Epithelial cell of prostate (primary cell): Measurements from ENCODE around the gene SCAF8.

Experiments used
- DNase-seq: peaks from one replicate; pipeline ENCODE4 v3.0.0-alpha.2; 2011; ENCODE audit warnings: low read depth, low spot score
- H3K27ac ChIP-seq: fragments of 450-650 bp; 2 replicates; pipeline ENCODE4 v1.5.1; 2017; ENCODE audit warnings: mild to moderate bottlenecking

The SCAF8 gene

DNA sequence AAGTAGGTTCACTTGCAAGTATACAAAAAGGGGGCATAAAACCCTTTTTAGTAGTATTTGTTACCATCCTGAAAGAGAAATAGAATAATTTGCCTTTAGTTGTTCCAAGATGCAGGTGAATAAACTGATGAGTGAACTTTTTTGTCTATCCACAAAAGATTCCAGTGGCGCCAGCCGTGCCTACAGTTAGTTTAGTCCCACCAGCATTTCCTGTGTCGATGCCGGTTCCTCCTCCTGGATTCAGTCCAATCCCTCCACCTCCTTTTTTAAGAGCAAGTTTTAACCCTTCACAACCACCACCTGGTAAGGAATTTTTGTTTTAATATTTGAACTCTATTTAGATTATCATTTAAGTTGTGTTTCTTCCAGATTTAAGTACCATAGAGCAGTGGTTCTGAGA lies 90.9 kb downstream of the SCAF8 start:
- H3K27ac ChIP-seq, result no peak overlapping the region
- DNase-seq, result no peak

DNA sequence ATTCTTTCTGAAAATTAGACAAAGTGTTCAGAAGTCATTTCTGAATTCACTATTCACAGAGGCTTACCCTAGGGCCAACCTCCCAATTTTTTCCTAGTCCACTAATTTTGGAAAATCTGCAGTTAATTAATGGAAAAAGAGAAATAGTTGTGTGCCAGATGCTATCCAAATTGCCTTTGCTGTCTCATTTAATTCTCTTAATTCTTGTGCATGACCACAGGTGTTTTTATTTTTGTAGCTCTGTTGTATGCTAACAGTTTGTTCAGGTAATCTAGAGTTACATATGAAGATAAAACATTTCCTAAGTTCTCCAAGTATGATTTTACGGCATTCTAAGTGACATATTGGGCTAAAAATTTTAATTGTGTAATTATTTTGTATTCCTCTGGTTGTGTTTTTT lies 96.8 kb downstream of the SCAF8 start:
- no peak for DNase-seq
- H3K27ac ChIP-seq, result no peak overlapping the region

DNA sequence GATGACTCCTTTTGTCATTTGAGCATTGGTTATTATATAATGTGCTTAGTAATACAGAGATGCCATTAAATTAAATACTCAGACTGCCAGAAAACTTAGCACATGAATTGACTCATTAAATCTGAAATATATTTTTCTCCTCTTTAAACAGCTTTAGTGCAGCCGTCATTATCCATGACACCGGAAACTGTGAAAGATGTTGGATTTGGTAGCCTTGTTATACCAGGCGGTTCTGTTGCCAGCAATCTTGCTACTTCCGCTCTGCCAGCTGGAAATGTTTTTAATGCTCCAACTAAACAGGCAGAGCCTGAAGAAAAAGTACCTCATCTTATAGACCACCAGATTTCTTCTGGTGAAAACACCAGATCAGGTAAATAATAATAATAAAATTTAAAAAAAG lies 97.6 kb downstream of the SCAF8 start:
- H3K27ac ChIP-seq, result no peak overlapping the region
- DNase-seq, result no peak

DNA sequence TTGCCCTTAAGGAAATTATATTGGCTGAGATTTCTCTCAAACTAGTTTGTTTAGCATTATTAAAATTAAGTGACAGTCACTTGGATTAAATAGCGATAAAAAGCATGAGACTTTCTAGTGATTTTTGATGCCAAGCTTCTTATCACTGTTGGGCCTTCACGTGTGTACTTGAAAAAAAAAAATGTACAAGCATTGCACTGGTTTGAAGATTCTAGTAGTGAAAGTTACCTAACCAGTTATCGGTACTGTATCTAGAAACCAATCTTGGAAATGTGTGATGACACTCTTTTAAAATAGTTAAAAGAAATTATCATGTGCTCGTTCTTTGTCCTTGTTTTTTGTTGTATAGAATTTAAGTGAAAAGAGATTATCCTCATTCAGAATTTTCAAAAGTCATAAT lies 102.1 kb downstream of the SCAF8 start:
- no peak overlapping the region for H3K27ac ChIP-seq
- no peak for DNase-seq

DNA sequence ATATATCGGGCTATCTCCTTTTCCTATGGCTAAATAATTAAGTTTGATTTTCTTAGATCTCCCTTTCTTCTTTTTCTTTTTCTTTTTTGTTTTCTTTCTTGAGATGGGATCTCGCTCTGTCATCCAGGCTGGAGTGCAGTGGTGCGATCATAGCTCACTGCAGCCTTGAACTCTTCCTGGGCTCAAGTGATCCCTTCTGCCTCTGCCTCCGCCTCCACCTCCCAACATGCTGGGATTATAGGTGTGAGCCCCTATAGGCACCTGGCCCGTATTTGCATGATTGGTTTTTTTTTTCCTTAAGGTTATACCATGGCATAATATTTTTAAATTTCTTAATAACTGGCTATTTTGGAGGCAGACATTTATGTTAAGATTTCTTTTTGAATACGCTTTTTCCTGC lies 106.3 kb downstream of the SCAF8 start:
- H3K27ac ChIP-seq, result no peak overlapping the region
- no peak for DNase-seq

DNA sequence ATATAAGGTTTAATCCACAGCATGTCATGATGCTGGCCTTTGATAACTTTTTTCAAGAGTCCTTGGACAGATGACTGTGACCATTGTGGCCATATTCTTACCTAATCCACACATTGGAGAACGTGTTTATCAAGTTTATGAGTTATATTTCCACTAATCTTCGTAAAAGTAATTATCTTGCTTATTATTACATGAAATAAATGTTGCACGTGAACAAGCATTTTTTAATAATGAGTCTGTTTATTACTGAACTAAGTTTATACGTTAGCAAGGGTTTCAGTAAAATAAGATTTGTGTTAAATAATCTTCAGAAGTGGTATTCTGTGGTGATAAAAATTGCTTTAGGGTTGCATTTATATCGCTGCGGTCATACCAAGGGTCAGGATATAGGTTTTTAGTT lies 107.1 kb downstream of the SCAF8 start:
- no peak overlapping the region for H3K27ac ChIP-seq
- no peak for DNase-seq

DNA sequence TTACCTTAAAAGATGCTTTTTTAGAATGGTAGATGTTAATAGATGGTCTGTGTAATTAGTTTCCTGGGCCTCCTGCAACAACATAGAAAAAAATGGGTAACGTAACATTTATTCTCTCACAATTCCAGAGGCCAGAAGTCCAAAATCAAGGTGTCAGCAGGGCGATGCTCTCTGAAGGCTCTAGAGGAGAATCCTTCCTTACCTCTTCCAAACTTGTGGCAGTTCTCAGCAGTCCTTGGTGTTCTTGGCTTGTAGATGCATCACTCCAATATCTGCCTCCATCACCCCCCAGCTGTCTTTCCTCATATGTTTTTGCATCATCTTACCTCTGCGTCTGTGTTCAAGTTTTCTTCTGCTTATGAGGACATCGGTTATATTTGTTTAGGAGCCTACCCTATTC lies 107.9 kb downstream of the SCAF8 start:
- H3K27ac ChIP-seq, result no peak overlapping the region
- DNase-seq, result no peak

DNA sequence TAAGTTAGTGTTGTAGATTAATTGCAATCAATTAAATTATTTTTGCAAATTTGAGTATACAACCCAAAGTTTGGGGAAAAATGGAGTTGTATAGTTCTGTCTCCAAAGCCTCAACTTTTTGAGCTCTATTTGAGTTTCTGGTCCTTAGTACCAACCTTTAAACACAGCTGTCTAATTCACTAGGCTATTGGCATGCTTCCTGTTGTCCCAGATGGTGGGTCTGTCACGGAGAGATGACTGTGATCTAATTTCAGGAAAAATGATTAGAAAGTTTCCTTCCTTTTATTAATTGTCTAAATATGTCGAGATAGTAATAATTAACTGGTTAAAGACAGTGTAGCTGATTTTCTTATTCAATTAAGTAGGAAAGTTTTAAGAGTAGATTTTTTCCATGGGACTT lies 109.6 kb downstream of the SCAF8 start:
- no peak overlapping the region for H3K27ac ChIP-seq
- no peak for DNase-seq

DNA sequence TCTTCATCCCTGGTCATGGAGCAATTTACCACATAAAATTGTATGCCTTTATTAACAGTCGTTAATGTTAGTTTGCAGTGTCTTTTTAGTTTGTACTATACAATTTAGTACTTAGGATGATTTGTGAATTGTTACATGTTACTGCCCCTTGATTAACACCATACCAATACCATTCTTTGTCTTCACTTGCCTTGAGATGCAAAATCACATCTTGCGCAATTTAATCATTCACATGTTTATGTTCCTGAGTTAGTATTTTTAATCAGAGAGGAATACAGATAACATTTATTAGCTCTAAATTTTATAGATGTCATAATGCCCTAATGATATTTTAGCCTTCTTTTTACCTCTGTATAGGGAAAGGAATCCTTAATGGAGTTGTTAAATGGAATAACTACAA lies 114.1 kb downstream of the SCAF8 start:
- no peak for DNase-seq
- H3K27ac ChIP-seq, result no peak overlapping the region

DNA sequence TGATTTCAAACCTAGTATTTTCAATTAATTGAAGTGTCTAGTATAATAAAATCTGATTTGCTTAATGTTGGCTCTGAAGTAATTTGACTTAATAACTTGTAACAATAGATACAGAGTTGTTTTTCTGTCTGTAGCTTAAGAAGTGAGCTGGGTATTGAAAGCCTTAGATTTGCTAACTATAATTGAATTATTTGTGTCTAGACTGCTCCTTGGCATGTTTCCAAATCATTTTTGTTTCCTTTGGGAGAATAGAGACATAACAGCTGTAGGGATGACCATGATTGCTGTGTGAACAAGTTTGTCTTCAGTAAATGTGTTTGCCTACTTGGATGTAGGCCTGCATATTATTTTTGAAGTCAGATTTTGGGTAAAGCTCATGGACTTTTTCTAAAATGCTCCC lies 115.4 kb downstream of the SCAF8 start:
- DNase-seq, result no peak
- no peak overlapping the region for H3K27ac ChIP-seq

DNA sequence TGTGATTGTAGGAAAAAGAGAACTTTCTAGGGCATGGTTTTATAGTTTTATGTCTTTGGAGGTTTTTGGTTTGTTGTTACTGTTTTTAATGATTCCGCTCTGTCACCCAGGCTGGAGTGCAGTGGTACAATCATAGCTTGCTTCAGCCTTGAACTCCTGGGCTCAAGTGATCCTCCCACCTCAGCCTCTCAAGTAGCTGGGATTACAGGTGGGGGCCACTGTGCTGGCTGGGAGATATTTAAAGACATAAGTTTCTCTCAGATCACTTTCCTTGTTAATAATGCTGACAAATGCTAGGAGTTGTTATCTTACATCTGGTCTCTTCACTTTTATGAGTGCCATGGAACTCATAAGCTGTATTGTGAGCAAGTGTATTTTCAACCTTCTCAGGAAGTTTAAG lies 116.3 kb downstream of the SCAF8 start:
- no peak for DNase-seq
- no peak overlapping the region for H3K27ac ChIP-seq

DNA sequence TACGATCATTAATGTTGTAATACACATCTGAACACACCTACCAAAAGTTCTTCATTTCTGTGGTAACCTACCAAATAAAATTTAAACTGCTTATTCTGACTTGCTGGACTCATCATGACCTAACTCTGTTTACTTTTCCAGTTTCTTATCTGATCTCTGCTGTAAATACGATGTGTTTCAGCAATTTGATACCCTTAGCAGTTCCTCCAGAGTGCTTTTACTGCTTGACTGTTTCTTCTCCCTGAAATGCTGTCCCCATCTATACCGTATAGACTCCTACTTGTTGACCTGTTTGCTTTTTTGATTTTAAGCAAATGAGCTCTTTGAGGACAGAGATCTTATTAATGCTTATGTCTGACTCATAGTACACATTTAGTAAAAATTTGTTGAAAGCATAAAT lies 119.5 kb downstream of the SCAF8 start:
- H3K27ac ChIP-seq, result no peak overlapping the region
- peak; percentile 16 for DNase-seq

DNA sequence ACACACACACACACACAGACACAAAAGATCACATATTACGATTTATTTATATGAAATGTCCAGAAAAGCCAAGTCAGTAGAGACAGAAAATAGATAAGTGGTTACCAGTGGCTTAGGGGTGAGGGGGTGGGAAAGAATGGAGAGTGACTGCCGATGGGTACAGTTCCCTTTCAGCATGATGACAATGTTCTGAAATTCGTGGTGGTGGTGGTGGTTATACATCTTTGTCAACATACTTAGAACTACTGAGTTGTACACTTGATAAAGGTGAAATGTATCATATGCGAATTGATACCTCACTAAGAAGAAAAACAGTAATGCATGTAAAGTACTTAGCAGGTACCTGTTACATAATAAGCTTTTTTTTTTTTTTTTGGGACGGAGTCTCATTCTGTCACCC lies 124.3 kb downstream of the SCAF8 start:
- no peak for DNase-seq
- H3K27ac ChIP-seq, result no peak overlapping the region

DNA sequence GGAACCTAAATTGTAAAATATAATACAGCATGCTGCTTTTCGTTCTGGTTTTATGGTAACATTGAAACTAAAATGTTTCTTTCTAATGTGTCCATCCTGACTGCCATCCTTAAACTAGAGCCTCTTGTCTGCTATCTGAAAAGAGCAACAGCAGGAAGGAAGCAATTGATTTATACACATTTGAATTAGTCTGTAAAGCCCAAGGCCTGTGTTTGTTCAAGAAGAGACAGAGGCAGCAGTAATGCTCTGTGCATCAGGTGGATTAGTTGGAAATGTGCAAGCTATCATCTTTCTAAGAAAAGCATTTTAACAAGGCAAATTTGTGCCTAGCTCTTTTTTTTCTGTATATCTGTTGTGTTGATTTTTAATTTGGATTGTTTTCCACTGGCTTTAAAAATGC lies 128.6 kb downstream of the SCAF8 start:
- no peak overlapping the region for H3K27ac ChIP-seq
- DNase-seq, result no peak

DNA sequence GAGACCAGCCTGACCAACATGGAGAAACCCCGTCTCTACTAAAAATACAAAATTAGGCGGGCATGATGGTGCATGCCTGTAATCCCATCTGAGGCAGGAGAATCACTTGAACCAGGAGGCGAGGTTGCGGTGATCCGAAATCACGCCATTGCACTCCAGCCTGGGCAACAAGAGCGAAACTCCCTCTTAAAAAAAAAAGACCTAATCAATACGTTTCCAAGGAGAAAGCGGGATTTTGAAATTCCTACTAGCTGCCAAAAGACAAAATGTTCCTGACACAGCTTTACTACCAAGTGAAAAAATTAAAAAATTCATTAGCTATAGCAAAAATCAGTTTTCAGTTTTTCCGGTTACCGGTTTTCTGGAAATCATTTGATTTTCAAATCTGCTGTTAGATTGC lies 129.3 kb downstream of the SCAF8 start:
- DNase-seq, result no peak
- H3K27ac ChIP-seq, result no peak overlapping the region

DNA sequence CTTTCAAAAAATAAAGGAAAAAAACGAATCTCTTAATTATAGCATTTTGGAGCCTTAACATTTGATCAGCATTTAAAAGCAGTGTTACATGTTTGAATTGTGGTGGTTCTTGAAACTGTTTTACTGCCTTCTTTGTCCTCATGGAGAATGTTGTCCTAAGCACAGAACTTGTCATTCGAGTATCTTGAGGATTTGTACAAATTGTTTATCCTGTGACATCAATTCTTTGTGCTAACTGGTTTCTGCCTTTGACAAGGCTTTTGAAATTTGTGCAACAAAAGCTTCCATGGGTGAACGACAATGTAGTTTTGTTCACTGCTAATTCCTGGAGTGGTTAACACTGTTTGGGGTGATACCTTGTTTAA lies 130.8 kb downstream of the SCAF8 start:
- DNase-seq, result no peak
- no peak overlapping the region for H3K27ac ChIP-seq

DNA sequence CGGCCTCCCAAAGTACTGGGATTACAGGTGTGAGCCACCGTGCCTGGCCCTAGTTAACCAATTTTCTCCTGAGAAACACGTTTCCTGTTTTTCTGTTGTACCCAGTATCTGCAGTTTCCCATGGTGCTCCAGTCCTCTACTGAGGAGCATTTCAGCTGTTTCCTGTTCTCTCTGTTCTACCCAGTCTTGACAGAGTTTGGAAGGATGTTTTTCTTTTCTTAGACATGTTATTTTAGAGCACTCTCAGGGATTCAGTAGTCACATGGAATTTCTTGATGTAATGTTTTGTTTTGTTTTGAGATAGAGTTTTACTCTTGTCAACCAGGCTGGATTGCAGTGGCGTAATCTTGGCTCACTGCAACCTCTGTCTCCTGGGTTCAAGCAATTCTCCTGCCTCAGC lies 132.1 kb downstream of the SCAF8 start:
- no peak overlapping the region for H3K27ac ChIP-seq
- DNase-seq, result no peak

DNA sequence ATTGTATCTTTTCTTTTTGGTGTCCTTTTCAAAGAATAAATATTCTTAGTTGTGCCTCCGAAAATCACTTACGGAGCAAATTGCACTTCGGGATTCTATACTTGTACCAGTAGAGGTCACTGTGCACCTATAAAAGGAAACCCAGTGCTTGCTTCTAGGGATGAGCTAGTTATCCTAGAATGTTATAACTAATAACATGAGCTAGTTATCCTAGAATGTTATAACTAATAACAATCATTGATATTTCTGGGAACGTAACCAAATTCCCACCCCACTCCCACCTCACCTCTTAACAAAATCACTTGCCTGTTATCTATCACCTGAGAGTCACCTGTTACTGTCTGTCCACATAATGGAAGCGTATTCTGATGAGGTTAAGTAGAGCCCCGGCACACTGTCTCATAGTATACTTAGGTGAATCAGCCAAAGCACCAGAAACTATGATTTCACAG lies 135.0 kb downstream of the SCAF8 start:
- no peak for DNase-seq
- H3K27ac ChIP-seq, result no peak overlapping the region

DNA sequence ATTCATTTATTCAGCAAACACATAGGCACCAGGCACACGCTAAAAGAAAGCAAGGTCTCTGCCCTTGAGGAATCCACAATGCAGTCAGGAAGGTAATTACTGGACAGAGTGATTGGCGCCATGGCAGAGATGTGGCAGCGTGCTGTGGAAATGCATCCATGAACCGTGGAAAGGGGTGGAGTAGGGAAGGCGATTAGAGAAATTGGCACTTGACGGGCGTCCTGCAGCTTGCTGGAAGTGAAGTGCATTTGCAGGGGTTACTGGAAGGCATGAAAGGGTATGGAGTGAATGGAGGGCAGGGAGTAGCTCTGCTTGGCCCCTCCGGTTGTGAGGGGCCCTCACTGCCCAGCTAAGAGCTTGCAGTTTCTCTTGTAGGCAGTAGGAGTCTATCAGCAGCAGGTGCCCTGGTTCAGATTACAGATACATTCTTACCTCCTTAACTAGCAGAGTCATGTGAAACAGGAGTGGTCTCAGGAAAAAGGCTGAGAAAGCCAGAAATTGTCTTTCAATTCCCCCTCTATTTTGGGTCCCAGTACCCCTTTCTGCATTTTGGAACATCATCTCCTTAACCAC lies 139.4 kb downstream of the SCAF8 start:
- H3K27ac ChIP-seq, result no peak overlapping the region
- DNase-seq, result no peak

DNA sequence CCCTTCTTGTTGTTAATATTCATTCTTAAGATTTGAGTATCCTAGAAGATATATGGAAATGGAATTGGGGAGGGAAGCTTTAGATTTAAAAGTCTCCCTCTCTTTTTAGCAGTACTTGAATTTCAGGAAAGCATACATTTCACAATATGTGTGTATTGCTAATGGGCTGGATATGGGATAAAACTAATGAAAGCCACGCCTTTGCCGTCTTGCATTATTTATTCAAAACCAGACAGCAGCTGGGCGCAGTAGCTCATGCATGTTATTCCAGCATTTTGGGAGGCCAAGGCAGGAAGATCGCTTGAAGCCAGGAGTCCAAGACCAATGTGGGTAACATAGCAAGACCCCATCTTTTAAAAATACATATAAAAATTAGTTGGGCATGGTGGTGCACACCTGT lies 140.3 kb downstream of the SCAF8 start:
- H3K27ac ChIP-seq, result no peak overlapping the region
- no peak for DNase-seq

DNA sequence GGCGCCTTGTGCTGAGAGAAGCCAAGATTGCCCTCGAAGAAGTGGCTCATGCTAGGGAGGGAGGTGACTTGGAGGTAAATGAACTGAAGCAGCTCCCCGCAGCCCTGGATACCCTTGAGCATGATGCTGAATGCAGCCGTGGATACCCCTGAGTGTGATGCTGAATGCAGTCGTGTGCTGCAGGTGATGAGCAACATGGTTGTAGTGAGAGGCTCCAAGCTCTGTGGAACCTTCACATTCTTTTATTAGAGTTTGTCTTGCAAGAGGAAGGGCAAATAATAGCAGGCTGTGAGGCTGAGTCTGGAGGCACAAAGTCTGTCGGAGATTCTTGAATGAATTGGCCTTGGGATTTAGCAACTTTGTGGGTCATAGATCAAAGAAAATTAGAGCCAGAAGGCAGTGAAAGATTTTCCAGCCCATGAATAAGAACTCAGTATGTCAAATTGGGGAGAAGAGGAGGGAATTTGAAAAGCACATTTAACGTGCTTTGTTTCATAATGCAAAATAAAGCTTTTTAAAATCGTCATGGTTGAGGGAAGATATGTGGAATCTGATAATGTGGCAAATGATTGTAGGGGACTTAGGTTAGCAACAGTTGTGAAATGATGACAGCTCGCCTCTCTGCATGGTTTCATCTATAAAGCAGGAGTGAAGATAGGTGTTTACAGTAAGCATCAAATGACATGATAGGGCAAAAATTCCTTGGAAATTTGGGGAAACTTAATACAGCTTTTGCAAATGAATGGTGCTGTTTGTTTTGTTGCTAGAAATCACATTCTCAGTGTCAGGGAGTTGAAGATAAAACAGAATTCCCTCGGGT lies 141.8 kb downstream of the SCAF8 start:
- no peak for DNase-seq

More for the DNA sequence above, 141.8 kb downstream of the SCAF8 start:
- H3K27ac ChIP-seq, result no peak overlapping the region
